ENCODE results near the gene XPR1. TPM values are rescaled to one million over a fixed set of nuclear protein-coding genes. Genes with fewer than 3 reads are reported as not detected.
A peak's percentile ranks its signal among the peaks of the same experiment; 100 is the strongest.

The XPR1 gene
- total and polyA plus RNA-seq, 2 of the 8 experiments (the other 6 are each of a cell fraction or from before 2014, with no cell fraction given): 28.6 to 43.9 TPM

DNA sequence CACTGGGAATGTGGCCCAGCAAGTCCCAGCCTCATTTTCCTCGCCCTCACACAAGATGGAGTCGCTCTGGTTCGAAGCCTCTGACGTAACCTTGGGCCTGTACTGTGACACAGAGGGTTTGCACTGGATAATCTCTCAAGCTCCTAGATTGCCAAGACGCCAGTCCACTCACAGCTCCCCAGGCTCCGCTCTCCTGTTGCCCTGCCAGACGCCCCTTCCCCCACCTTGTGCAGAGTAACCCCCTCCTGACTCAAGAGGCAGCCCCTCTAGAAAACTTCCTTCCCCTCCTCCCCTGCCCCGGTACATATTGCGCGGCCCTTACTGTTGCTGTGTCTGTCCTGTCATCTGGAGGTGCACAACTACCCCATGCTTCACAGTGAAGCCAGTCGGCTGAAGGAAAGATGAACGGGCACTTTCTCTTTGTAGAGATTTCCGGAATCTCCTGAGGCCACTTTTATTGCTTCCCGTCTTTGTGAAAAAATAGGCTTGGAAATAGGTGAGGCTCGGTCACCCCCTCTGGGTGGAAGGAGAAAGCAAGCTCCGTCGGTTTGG, 279.9 kb downstream of the XPR1 start:
- Histone ChIP-seq H3K4me2 (ENCODE audit: insufficient read depth in 1 of 2, low read depth in 2 of 2, low read length in 2 of 2) (peak overlapping the region; percentile 85 to 88), H2AK5ac (ENCODE audit: low read depth, low read length) (no peak overlapping the region), H3K9me3 (ENCODE audit: insufficient read depth in 2 of 2, low read depth in 1 of 2, low read length in 1 of 2) (no peaks in the 10 kb centered on the region), H3K4ac (replicated peaks; ENCODE audit: insufficient read length, low read depth, low read length) (no peak overlapping the region), H2BK5ac (ENCODE audit: low read depth, low read length) (peak overlapping the region; percentile 45; the same call in 1 of the 2 replicates), H3K14ac (ENCODE audit: insufficient read length) (no peak overlapping the region), H2AFZ (ENCODE audit: low read length) (peak overlapping the region; percentile 82), H4K8ac (ENCODE audit: extremely low read depth, insufficient read depth, low read length) (peak overlapping the region; percentile 93; the same call in 1 of the 2 replicates), H2BK120ac (replicated peaks; ENCODE audit: low read depth, low read length) (no peak overlapping the region), H2BK12ac (ENCODE audit: low read depth, low read length) (no peak overlapping the region), H2BK15ac (ENCODE audit: low read length) (no peak overlapping the region), H3K79me2 (ENCODE audit: control insufficient read depth in 1 of 2, insufficient read depth in 2 of 2, low read length in 2 of 2) (no peaks in the 10 kb centered on the region), H3K4me3 (ENCODE audit: extremely low read depth in 1 of 4, insufficient read depth in 2 of 4, low read depth in 3 of 4, low read length in 4 of 4) (peak overlapping the region; percentile 60 to 80 (median 64)), H2BK20ac (ENCODE audit: low read length) (no peak overlapping the region; the same call in 1 of the 2 replicates), H4K5ac (ENCODE audit: insufficient read length, low read depth, low read length) (peak overlapping the region; percentile 45), H4K91ac (replicated peaks; ENCODE audit: insufficient read length, low read length) (peak overlapping the region; percentile 94), H3K9ac (replicated peaks in 1 of 4; ENCODE audit: extremely low read depth in 1 of 4, low read depth in 3 of 4, low read length in 3 of 4) (peak overlapping the region in 3 of 4 experiments; percentile 25 to 67 (median 58); a peak in 3 of 7 replicates), H3K27me3 (replicated peaks in 1 of 4; ENCODE audit: control insufficient read depth in 3 of 4, extremely low read depth in 1 of 4, insufficient read depth in 3 of 4, low read length in 3 of 4) (peaks cover 0 to 3% (median under 1%) of the 10 kb centered on the region in 4 experiments; a peak in 5 of 7 replicates), H3K27ac (ENCODE audit: low read depth, low read length) (no peak overlapping the region; the same call in 1 of the 2 replicates), H3K18ac (ENCODE audit: extremely low read depth, low read length) (peak overlapping the region; percentile 81), H3K56ac (replicated peaks; ENCODE audit: insufficient read length, low read depth, low read length) (no peak overlapping the region), H3K4me1 (replicated peaks in 1 of 4; ENCODE audit: control insufficient read depth in 3 of 4, insufficient read depth in 4 of 4, low read length in 3 of 4) (peaks cover 0 to 10% (median 3%) of the 10 kb centered on the region in 4 experiments; a peak in 5 of 7 replicates), H3K23ac (ENCODE audit: insufficient read length) (no peak overlapping the region), H3K23me2 (ENCODE audit: low read depth, low read length) (peaks cover 14% of the 10 kb centered on the region; the same call in 1 of the 2 replicates), H3K79me1 (ENCODE audit: low read depth, low read length) (no peaks in the 10 kb centered on the region), H4K20me1 (replicated peaks in 1 of 2; ENCODE audit: control insufficient read depth in 1 of 2, insufficient read depth in 2 of 2, low read length in 2 of 2) (no peaks in the 10 kb centered on the region), H3K36me3 (ENCODE audit: control insufficient read depth in 2 of 4, insufficient read depth in 4 of 4, low read length in 3 of 4) (no peaks in the 10 kb centered on the region)
- TF ChIP-seq YY1 (IDR thresholded peaks at IDR 0.05; ENCODE audit: low read depth, low read length) (peak; percentile 79; the same call in 1 of the 2 replicates), GTF2F1 (IDR thresholded peaks at IDR 0.05; ENCODE audit: borderline replicate concordance, low read depth, low read length) (no peak), RAD21 (IDR thresholded peaks at IDR 0.05 in 1 of 2, conservative IDR thresholded peaks at IDR 0.05 in 1 of 2; ENCODE audit: low read depth in 2 of 2, low read length in 2 of 2) (peak in 1 of 2 experiments; percentile 22; a peak in 1 of 4 replicates)
- ChIA-PET POLR2A (ENCODE audit: partially characterized antibody) (interaction anchor here (0.6 to 4.6 kb wide), 17 partner anchors 11 to 409 kb away, joined by 3 to 50 read pairs (median 5); partner anchors contain the start of genes ACBD6, IER5, STX6 and XPR1), CTCF (ENCODE audit: partially characterized antibody) (interaction anchor here (0.8 to 2.9 kb wide), 10 partner anchors 9 to 380 kb away, joined by 3 to 12 read pairs (median 6); no protein-coding TSS in a partner anchor)
- WGBS, 2 experiments (ENCODE audit: extremely low coverage in 1 of 2, insufficient coverage in 1 of 2, insufficient read length in 1 of 2, insufficient replicate concordance in 2 of 2, low coverage in 1 of 2, low lambda C conversion rate in 2 of 2, missing lambda C conversion rate in 1 of 2): 29% methylated on average over 17 of the region's 17 CpGs; no CpG with 5 or more reads in 1 of the 2 experiments
- no peak for DNase-seq (ENCODE audit: low read depth in 1 of 2, low spot score in 2 of 2)
- FAIRE-seq: no peak

Measured in H1 (cell line).